Measurements from ENCODE around the gene KAZALD1. TPM values are rescaled to one million over a fixed set of nuclear protein-coding genes. Genes with fewer than 3 reads are reported as not detected.
A peak's percentile ranks its signal among the peaks of the same experiment; 100 is the strongest.

Gene KAZALD1
- total and polyA plus RNA-seq, 11 donors, result 1.9 to 11.1 (median 7.4) TPM

DNA sequence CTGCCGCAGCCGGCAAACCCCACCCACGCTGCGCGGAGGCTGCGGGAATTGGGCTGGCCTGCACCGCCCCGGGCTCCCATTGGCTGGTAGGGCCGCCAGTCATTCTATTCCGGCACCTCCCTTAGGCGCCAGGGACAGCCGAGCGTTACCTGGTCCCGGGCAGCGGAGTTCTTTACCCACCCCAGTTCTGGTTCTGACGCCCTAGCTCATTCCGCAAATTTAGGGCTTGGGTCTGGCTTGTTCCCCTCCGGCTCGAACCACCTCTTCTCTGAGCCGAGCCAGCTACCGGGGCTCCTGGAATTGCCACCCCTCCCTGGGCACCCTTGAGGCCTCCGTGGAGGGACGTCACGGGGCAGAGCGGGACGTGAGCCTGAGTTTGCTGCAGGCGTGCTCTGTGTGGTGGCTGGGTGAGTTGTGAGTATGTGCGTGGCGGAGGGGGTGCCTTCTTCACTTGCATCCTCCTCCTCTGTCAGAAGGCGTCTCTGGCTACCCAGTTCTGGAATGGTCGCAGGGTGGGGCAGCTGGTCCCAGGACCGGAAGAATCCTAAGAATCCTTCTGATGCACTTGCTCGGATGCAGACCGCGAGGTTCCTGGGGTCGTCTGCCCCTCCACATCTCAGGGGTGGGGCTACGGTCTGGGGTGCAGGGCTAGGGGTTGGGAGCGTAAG is 30.5 kb upstream of the KAZALD1 start, which contains the start of the genes PDZD7 and SFXN3:
PDZD7 (minus strand) TSS at position 2 of the 668 bp plus-strand sequence. CDS start 910 bp downstream, outside the sequence.
SFXN3 (plus strand) TSS at position 107 of the 668 bp plus-strand sequence. CDS start 3,461 bp downstream, outside the sequence.
- Histone ChIP-seq H3K27me3 (no peaks in the 10 kb centered on the region), H3K4me3 (peak within 1 kb of the TSS; percentile 57 to 94 (median 72)), H3K9me3 (no peaks in the 10 kb centered on the region), H3K4me1 (peaks cover 0 to 39% (median 20%) of the 10 kb centered on the region in 12 donors), H3K27ac (peak within 1 kb of the TSS; percentile 87 to 100 (median 95)), H3K36me3 (peaks cover 0 to 19% (median 18%) of the 10 kb centered on the region in 9 donors)
- ATAC-seq, result peak; percentile 87 to 91 (median 90)
- TF ChIP-seq, protein P1, sequence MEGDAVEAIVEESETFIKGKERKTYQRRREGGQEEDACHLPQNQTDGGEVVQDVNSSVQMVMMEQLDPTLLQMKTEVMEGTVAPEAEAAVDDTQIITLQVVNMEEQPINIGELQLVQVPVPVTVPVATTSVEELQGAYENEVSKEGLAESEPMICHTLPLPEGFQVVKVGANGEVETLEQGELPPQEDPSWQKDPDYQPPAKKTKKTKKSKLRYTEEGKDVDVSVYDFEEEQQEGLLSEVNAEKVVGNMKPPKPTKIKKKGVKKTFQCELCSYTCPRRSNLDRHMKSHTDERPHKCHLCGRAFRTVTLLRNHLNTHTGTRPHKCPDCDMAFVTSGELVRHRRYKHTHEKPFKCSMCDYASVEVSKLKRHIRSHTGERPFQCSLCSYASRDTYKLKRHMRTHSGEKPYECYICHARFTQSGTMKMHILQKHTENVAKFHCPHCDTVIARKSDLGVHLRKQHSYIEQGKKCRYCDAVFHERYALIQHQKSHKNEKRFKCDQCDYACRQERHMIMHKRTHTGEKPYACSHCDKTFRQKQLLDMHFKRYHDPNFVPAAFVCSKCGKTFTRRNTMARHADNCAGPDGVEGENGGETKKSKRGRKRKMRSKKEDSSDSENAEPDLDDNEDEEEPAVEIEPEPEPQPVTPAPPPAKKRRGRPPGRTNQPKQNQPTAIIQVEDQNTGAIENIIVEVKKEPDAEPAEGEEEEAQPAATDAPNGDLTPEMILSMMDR (IDR thresholded peaks at IDR 0.05), result no peak
- peak in 1 of 2 donors; percentile 71 for TF ChIP-seq POLR2A (IDR thresholded peaks at IDR 0.05)
- peak; percentile 97 to 99 (median 98) for DNase-seq
- intact Hi-C loops (cut with DNase I), result loop anchor here in 3 of 10 donors (5.0 kb wide), 3 partner anchors 34 to 44 kb away; partner anchors contain the start of genes LZTS2 (in 1 of the 3), MRPL43 (in 1 of the 3) and TWNK (in 1 of the 3)
- 0 to 1% (median 1%) methylated on average over 31 to 38 of the region's 38 CpGs for WGBS, 4 donors

DNA sequence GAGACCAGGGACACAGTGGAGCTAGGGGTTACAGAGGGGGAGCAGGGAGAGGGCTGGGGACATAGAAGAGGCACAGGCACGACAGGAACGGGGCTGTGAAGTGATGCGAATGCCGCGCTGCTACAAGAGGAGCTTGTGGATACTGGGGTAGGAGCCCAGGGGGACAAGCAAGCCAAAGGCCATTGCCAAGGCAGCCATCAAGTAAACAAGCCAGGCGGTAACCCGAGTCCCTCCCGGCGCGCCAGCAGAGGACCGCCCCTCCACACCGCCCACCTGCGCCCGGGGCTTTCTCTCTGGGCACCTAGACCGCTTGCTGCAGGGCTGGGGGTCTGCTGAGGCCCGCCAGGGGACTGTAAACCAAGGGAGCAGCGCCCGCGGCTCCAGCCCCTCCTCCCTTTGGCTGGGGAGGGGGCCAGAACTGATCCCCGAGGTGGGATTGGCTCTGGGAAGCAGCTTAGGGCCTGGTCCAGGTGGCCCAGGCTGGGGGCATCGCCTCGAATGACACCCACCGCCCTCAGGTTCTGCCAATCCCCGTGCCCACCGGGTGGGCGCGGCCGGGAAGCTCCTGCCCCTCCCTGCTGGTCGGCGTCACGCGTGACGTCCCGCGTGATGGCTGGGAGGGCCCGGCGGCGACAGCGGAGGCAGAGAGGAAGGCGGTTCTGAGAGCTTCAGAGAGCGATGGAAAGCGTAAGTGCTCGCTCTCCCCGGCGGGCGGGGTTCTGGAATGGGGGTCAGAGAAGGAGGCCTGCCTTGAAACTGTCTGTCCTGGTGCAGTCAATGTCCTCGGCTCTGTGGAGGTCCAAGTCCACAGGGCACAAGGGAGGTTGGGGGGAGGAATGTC is 29.8 kb upstream of the KAZALD1 start:
- intact Hi-C loops (cut with DNase I), result loop anchor here in 3 of 10 donors (5.0 kb wide), 3 partner anchors 35 to 45 kb away; partner anchors contain the start of genes LZTS2 (in 1 of the 3), MRPL43 (in 1 of the 3) and TWNK (in 1 of the 3)
- H3K27me3 ChIP-seq, result no peaks in the 10 kb centered on the region

DNA sequence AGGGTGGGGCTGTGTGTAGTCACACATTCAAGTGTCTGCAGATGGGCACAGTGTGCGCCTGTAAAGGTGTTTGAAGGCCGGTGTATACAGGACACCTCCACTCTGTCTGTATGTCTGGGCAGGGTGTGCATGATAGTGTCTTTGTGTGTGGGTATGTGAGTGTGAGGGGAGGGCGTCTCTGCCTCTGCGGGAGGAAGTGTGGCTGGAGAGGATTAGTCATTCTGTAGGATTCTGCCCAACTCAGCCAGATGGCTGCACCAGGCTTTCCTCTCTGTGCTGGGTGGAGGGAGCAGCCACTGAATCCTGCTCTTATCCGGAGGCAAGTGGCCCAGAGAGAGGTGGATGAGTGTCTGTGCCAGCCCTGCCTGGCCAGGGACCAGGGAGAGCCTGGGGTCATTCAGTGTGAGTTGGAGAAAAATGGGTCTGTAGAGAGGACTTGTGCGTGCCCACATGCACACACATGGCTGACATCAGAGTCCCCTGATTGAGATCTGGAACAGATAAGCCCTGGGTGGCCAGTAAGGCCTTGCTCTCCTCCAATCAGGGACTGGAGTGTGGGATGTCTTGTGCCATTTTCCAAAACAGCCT is 29.1 kb upstream of the KAZALD1 start:
- ATAC-seq, result peak; percentile 33 to 79 (median 78)
- Histone ChIP-seq H3K4me1 (peaks cover 0 to 39% (median 20%) of the 10 kb centered on the region in 12 donors), H3K27ac (peak overlapping the region; percentile 87 to 100 (median 95)), H3K36me3 (peaks cover 0 to 34% (median 33%) of the 10 kb centered on the region in 9 donors), H3K4me3 (peak overlapping the region; percentile 57 to 94 (median 72)), H3K27me3 (no peaks in the 10 kb centered on the region), H3K9me3 (no peaks in the 10 kb centered on the region)
- TF ChIP-seq, protein P1 (IDR thresholded peaks at IDR 0.05), result no peak
- TF ChIP-seq POLR2A (IDR thresholded peaks at IDR 0.05), result no peak
- 8 to 22% (median 19%) methylated on average over 6 of the region's 6 CpGs for WGBS, 4 donors
- DNase-seq, result peak; percentile 70 to 78 (median 76)
- intact Hi-C loops (cut with DNase I), result loop anchor here in 3 of 10 donors (5.0 kb wide), 3 partner anchors 35 to 45 kb away; partner anchors contain the start of genes LZTS2 (in 1 of the 3), MRPL43 (in 1 of the 3) and TWNK (in 1 of the 3)

More for the DNA sequence above, 29.8 kb upstream of the KAZALD1 start:
- DNase-seq (peak; percentile 83 to 91 (median 90)), ATAC-seq (peak; percentile 49 to 82 (median 72))
- H3K9me3 ChIP-seq, result no peaks in the 10 kb centered on the region
- peak overlapping the region; percentile 87 to 100 (median 95) for H3K27ac ChIP-seq
- 0 to 1% (median 1%) methylated on average over 44 to 47 of the region's 47 CpGs for WGBS, 4 donors
- H3K4me3 ChIP-seq, result peak overlapping the region; percentile 57 to 94 (median 72)
- H3K36me3 ChIP-seq, result peaks cover 0 to 27% (median 26%) of the 10 kb centered on the region in 9 donors
- H3K4me1 ChIP-seq, result peaks cover 0 to 39% (median 20%) of the 10 kb centered on the region in 12 donors
- TF ChIP-seq POLR2A (IDR thresholded peaks at IDR 0.05), result peak in 1 of 2 donors; percentile 65
- TF ChIP-seq, protein P1 (IDR thresholded peaks at IDR 0.05), result peak in 1 of 12 donors; percentile 6
